Progenitor cell of endocrine pancreas (in vitro differentiated cells): ENCODE measurements around the gene SLC2A4. TPM values are rescaled to one million over a fixed set of nuclear protein-coding genes. Genes with fewer than 3 reads are reported as not detected.

Experiments
- DNase-seq: peaks from one replicate; pipeline ENCODE4 v3.0.0; 2021; ENCODE audit warnings: low spot score; ENCODE audit not compliant: unreplicated experiment
- H3K27ac Mint-ChIP-seq: 2 replicates; pipeline ENCODE4 v1.8.0; 2021; ENCODE audit warnings: mild to moderate bottlenecking, moderate library complexity, mixed read lengths
- H3K27me3 Mint-ChIP-seq: 2 replicates; pipeline ENCODE4 v1.8.0; 2021; ENCODE audit warnings: mixed read lengths
- H3K36me3 Mint-ChIP-seq: 2 replicates; pipeline ENCODE4 v1.8.0; 2022; ENCODE audit warnings: mixed read lengths; ENCODE audit not compliant: insufficient read depth
- H3K4me1 Mint-ChIP-seq: 2 replicates; pipeline ENCODE4 v1.8.0; 2021; ENCODE audit warnings: low read depth, mixed read lengths
- H3K4me3 Mint-ChIP-seq: 2 replicates; pipeline ENCODE4 v1.8.0; 2021; ENCODE audit warnings: low read depth, mild to moderate bottlenecking, moderate library complexity, mixed read lengths
- H3K9me3 Mint-ChIP-seq: 2 replicates; pipeline ENCODE4 v1.8.0; 2021; ENCODE audit warnings: low read depth, mixed read lengths
- CTCF ChIP-seq: fragments of 200-600 bp; sonication (generic); IDR thresholded peaks from one replicate; pipeline ENCODE4 v1.5.0; 2021; ENCODE audit warnings: antibody characterized with exemption, mild to moderate bottlenecking; ENCODE audit not compliant: unreplicated experiment
- total RNA-seq: library from RNA; stranded (reverse); gene quantifications from 2 replicates; pipeline ENCODE4 v1.2.1, GENCODE V29; 2021

Gene SLC2A4
- total RNA-seq, 1 donor from 2014 or later: 1.5 TPM

DNA sequence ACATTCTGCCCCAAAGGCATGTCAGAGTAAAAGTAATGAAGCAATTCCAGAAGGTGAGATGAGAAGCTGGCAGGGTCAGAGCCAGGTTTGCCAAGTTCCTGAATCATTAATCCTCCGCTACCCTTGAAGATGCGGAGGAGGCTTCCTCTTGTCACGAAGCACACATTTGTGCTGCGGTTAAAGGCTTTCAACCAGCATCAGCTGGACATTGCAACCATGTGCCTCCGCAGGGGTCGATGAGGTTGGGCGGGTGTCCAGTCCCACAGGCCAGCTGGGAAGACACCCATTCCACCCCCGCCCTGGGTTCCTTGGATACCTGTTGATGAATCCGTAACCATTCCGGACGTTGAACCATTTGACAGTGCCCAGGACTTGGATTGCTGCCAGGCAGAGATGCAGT, 11.6 kb downstream of the SLC2A4 start:
- Mint-ChIP-seq H3K4me1 (peaks cover 8% of the 10 kb centered on the region), H3K27me3 (peaks cover 56% of the 10 kb centered on the region), H3K27ac (no peak overlapping the region), H3K4me3 (no peak overlapping the region), H3K36me3 (no peaks in the 10 kb centered on the region), H3K9me3 (no peaks in the 10 kb centered on the region)
- no peak for TF ChIP-seq CTCF
- DNase-seq: no peak

DNA sequence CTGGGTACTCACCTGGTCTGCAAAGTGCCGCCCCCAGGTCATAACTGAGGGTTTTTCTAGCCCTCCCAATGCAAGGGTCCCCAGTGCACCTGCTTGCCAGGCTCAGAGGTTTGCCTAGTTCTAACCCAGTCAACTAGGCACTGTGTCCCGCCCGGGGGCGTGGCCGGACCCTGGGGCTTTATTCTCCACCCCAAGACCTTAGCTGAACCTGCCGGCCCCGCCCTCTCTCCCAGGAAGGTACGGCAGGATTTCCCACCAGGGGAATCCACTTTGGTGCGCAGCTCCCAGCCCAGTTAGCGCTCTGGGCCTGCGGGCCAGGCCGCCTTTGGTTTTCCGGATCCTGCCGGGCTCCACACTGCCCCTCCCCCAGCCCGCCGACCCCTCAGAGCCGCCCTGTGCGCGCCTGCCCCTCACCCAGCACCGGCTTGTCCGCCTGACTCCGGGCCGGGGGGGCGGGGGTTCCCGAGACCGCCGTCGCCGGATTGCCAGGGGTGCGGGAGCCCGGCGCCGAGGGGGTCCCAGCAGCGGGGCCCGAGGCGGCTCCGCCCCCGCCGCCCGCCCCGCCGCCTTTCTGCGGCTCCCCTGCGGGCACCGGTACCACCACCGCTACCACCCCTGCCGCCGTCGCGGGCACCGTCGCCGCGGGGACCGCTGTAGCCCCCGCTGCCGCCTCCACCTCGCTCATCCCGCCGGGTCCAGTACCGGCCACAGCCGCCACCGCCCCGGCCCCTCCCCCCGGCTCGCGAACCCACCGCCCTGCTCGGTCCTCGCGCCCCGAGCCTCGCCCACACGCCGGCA, 12.5 kb downstream of the SLC2A4 start:
- Mint-ChIP-seq H3K4me1 (peaks cover 8% of the 10 kb centered on the region), H3K9me3 (no peaks in the 10 kb centered on the region), H3K4me3 (peak overlapping the region; percentile 20), H3K27me3 (peaks cover 53% of the 10 kb centered on the region), H3K27ac (no peak overlapping the region), H3K36me3 (no peaks in the 10 kb centered on the region)
- no peak for TF ChIP-seq CTCF
- peak; percentile 39 for DNase-seq

GRCh38 chr17:7294614-7295153, 13.2 kb downstream of the SLC2A4 start, which contains the start of gene YBX2:
TSS of gene YBX2 (minus strand) at chr17:7294639. CDS start at chr17:7294500, 139 bp downstream.
- no peak within 1 kb of the TSS for H3K27ac Mint-ChIP-seq
- peak; percentile 68 for DNase-seq
- H3K9me3 Mint-ChIP-seq: no peaks in the 10 kb centered on the region
- no peaks in the 10 kb centered on the region for H3K36me3 Mint-ChIP-seq
- H3K4me1 Mint-ChIP-seq: peaks cover 8% of the 10 kb centered on the region
- TF ChIP-seq CTCF: no peak
- H3K4me3 Mint-ChIP-seq: peak within 1 kb of the TSS; percentile 61
- H3K27me3 Mint-ChIP-seq: peaks cover 53% of the 10 kb centered on the region

DNA sequence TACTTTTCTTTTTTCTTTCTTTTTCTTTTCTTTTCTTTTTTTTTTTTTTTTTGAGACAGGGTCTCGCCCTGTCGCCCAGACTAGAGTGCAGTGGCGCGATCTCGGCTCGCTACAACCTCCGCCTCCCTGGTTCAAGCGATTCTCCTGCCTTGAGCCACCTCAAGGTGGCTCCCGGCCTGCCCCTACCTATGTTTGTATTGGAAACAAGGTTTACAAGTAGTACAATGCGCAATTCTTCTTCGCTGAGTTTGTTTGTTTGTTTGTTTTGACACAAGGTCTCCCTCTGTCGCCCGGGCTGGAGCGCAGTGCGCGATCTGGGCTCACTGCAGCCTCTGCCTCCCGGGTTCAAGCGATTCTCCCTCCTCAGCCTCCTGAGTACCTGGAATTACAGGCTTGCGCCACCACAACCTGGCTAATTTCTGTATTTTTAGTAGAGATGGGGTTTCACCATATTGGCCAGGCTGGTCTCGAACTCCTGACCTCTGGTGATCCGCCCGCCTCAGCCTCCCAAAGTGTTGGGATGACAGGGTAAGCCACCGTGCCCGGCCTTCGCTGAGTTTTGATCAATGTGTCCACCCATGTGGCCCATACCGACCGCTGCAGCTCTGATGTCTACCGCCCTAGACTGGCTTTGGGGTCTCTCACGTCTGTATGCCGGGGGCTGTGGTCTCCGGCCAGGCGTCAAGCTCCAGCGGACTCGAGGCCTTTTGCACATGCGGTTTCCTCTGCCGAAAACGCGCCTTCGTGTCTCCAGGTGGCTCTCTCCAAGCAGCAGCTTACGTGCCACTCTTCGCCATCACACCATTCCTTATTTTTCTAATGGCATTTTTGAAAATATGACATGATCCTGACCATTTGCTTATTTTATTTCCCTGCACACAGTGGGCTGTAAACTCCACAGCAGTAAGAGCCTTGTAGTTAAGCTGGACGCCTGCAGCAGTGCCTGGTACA, 14.0 kb downstream of the SLC2A4 start:
- Mint-ChIP-seq H3K9me3 (no peaks in the 10 kb centered on the region), H3K4me3 (peak overlapping the region; percentile 61), H3K4me1 (peaks cover 8% of the 10 kb centered on the region), H3K27ac (no peak overlapping the region), H3K27me3 (peaks cover 56% of the 10 kb centered on the region), H3K36me3 (no peaks in the 10 kb centered on the region)
- DNase-seq: no peak
- peak; percentile 9 for TF ChIP-seq CTCF

- H3K4me1 Mint-ChIP-seq: peaks cover 8% of the 10 kb centered on the region
- peak; percentile 86 for DNase-seq
- no peaks in the 10 kb centered on the region for H3K36me3 Mint-ChIP-seq
- H3K9me3 Mint-ChIP-seq: no peaks in the 10 kb centered on the region
- peak overlapping the region; percentile 11 for H3K4me3 Mint-ChIP-seq
- TF ChIP-seq CTCF: peak; percentile 98
- H3K27me3 Mint-ChIP-seq: peaks cover 50% of the 10 kb centered on the region
- no peak overlapping the region for H3K27ac Mint-ChIP-seq
Measured at GRCh38 chr17:7296189-7296861, 14.8 kb downstream of the SLC2A4 start.
